Ovary (tissue), 3 donors: ENCODE results near the gene UBE2QL1.

Experiments used
- CTCF ChIP-seq, 3 donors: fragments of 450-650 bp in 2 of 3; fragments of 200-600 bp in 1 of 3; IDR thresholded peaks; one replicate each; pipeline versions ENCODE4 v1.5.1 to v1.8.0; 2016 to 2022; ENCODE audit warnings: antibody characterized with exemption in 3 of 3, mild to moderate bottlenecking in 1 of 3
- EP300 ChIP-seq: sonication (generic); formaldehyde crosslinking; IDR thresholded peaks from one replicate; pipeline ENCODE4 v1.6.1; 2017; ENCODE audit warnings: antibody characterized with exemption
- POLR2A ChIP-seq: fragments of 450-650 bp; IDR thresholded peaks from one replicate; pipeline ENCODE4 v1.6.1; 2017; ENCODE audit warnings: antibody characterized with exemption, mild to moderate bottlenecking, moderate library complexity
- donor health status: DM: no; HTN: no; CAD: no.

- no peak for TF ChIP-seq CTCF (IDR thresholded peaks at IDR 0.05)
- TF ChIP-seq POLR2A: no peak
- TF ChIP-seq EP300: no peak
Measured at GRCh38 chr5:6486074-6486473, 37.4 kb downstream of the UBE2QL1 start.
